Tibial nerve (tissue), 4 donors: Measurements from ENCODE around the gene NIPSNAP3A.

Source experiments
- CTCF ChIP-seq, 5 experiments: fragments of 200-600 bp in 3 of 5; fragments of 450-650 bp in 2 of 5; sonication (generic) in 3 of 5; IDR thresholded peaks; one replicate each; pipeline ENCODE4 v1.5.1; 2016 to 2019; ENCODE audit warnings: antibody characterized with exemption in 5 of 5, mild to moderate bottlenecking in 3 of 5, moderate library complexity in 2 of 5
- EP300 ChIP-seq, 2 donors: sonication (generic); formaldehyde crosslinking; IDR thresholded peaks; one replicate each; pipeline ENCODE4 v1.6.1; 2017; ENCODE audit warnings: antibody characterized with exemption in 2 of 2, mild to moderate bottlenecking in 1 of 2
- POLR2A ChIP-seq, 2 donors: fragments of 450-650 bp; IDR thresholded peaks; one replicate each; pipeline ENCODE4 v1.6.1; 2017; ENCODE audit warnings: antibody characterized with exemption in 2 of 2, mild to moderate bottlenecking in 2 of 2, moderate library complexity in 2 of 2

- TF ChIP-seq CTCF (IDR thresholded peaks at IDR 0.05) (no peak), POLR2A (IDR thresholded peaks at IDR 0.05) (no peak), EP300 (IDR thresholded peaks at IDR 0.05) (no peak)
Measured at GRCh38 chr9:104767507-104767906, 20.0 kb downstream of the NIPSNAP3A start.
